K562 (cell line): ENCODE results near the gene FN3KRP. TPM values are rescaled to one million over a fixed set of nuclear protein-coding genes. Genes with fewer than 3 reads are reported as not detected.

ENCODE experiments used
- ARID2 ChIP-seq: fragments of 450-650 bp; IDR thresholded peaks from 2 replicates; pipeline ENCODE4 v1.6.1; 2017; ENCODE audit warnings: antibody characterized with exemption, mild to moderate bottlenecking
- BACH1 ChIP-seq: fragments of 200-800 bp; sonication (Bioruptor generic); IDR thresholded peaks from 2 replicates; pipeline ENCODE4 v1.6.1; 2016; ENCODE audit warnings: missing genetic modification characterization, missing compliant biosample characterization
- EGR1 ChIP-seq: fragments of 450-650 bp; conservative IDR thresholded peaks from 2 replicates; pipeline ENCODE4 v1.6.1; 2017; ENCODE audit warnings: mild to moderate bottlenecking
- ERF ChIP-seq: fragments of 450-650 bp; formaldehyde crosslinking; IDR thresholded peaks from 2 replicates; pipeline ENCODE4 v1.4.0; 2020; ENCODE audit warnings: mild to moderate bottlenecking, mixed read lengths
- POLR2B ChIP-seq: fragments of 450-650 bp; IDR thresholded peaks from 2 replicates; pipeline ENCODE4 v1.6.1; 2018; ENCODE audit warnings: low read depth; ENCODE audit not compliant: partially characterized antibody
- PTRF ChIP-seq: fragments of 450-650 bp; IDR thresholded peaks from 2 replicates; pipeline ENCODE4 v1.6.1; 2016; ENCODE audit warnings: mild to moderate bottlenecking, missing genetic modification characterization, missing compliant biosample characterization
- RFX7 ChIP-seq: fragments of 250-450 bp; sonication (Bioruptor Pico); IDR thresholded peaks from 2 replicates; pipeline ENCODE4 v1.5.1; 2021; ENCODE audit warnings: mild to moderate bottlenecking
- TARDBP ChIP-seq: fragments of 450-650 bp; IDR thresholded peaks from 2 replicates; pipeline ENCODE4 v1.6.1; 2016
- TBP ChIP-seq: optimal IDR thresholded peaks from 2 replicates; pipeline ENCODE3; 2011; ENCODE audit warnings: low read depth, low read length, improper control_type of control experiment
- TOE1 ChIP-seq, 2 experiments: fragments of 450-650 bp in 1 of 2; sonication (generic) in 1 of 2; formaldehyde crosslinking in 1 of 2; IDR thresholded peaks; 2 replicates each; pipeline versions ENCODE4 v1.7.1 to v1.8.0; 2016 to 2022; ENCODE audit warnings: borderline replicate concordance in 2 of 2, mild to moderate bottlenecking in 2 of 2, antibody characterized with exemption in 1 of 2, inconsistent platforms in 1 of 2, low read depth in 1 of 2, missing genetic modification reagents in 1 of 2, moderate library complexity in 1 of 2
- ZFX ChIP-seq: sonication (generic); formaldehyde crosslinking; IDR thresholded peaks from 2 replicates; pipeline ENCODE4 v1.8.0; 2022; ENCODE audit warnings: mild to moderate bottlenecking, missing genetic modification reagents, moderate library complexity
- polyA plus RNA-seq, 8 experiments: library from polyadenylated mRNA; depleted of rRNA in 4 of 8; stranded (reverse) in 5 of 8; unstranded in 3 of 8; fragments of >200 nt; fragmentation: Nextera tagmentation in 2 of 8; fragmentation: Illumina TruSeq in 1 of 8; extraction: Ambion mirVana in 2 of 8; extraction: Trizol in 1 of 8; gene quantifications; 2 replicates each; pipeline versions ENCODE4 v1.2.1 to v1.2.3, GENCODE V29; 2011 to 2014; ENCODE audit warnings: inconsistent platforms in 1 of 8, missing spikeins in 1 of 8
- total RNA-seq, 7 experiments: library from RNA; depleted of rRNA in 6 of 7; stranded (reverse); fragments of >200 nt in 6 of 7; fragmentation: Illumina TruSeq in 2 of 7; extraction: Trizol in 2 of 7; gene quantifications; 2 replicates each; pipeline versions ENCODE4 v1.2.1 to v1.2.3, GENCODE V29; 2011 to 2021; ENCODE audit warnings: low replicate concordance in 1 of 7
- TF ChIP-seq, protein P1 (sequence below), 2 experiments: fragments of 450-650 bp; formaldehyde crosslinking in 1 of 2; IDR thresholded peaks; 2 replicates each; pipeline versions ENCODE4 v1.4.0 to v1.6.1; 2014 to 2020; ENCODE audit warnings: mild to moderate bottlenecking in 2 of 2, borderline replicate concordance in 1 of 2, low read depth in 1 of 2
- TF ChIP-seq, protein P2 (sequence below): fragments of 250-450 bp; sonication (Bioruptor Pico); IDR thresholded peaks from 2 replicates; pipeline ENCODE4 v1.4.0; 2020; ENCODE audit warnings: mild to moderate bottlenecking
- TF ChIP-seq, protein P3 (sequence below), 2 experiments: fragments of 450-650 bp; conservative IDR thresholded peaks; 2 replicates each; pipeline ENCODE4 v1.6.1; 2017; ENCODE audit warnings: mild to moderate bottlenecking in 2 of 2, moderate library complexity in 2 of 2
- TF ChIP-seq, protein P4 (sequence below): fragments of 250-450 bp; sonication (Bioruptor Pico); IDR thresholded peaks from 2 replicates; pipeline ENCODE4 v1.6.1; 2021; ENCODE audit warnings: mild to moderate bottlenecking

Gene FN3KRP
- total and polyA plus RNA-seq, 9 of the 15 experiments (the other 6 are each of a cell fraction or from before 2014, with no cell fraction given), result 2.0 to 32.1 (median 24.9) TPM

DNA sequence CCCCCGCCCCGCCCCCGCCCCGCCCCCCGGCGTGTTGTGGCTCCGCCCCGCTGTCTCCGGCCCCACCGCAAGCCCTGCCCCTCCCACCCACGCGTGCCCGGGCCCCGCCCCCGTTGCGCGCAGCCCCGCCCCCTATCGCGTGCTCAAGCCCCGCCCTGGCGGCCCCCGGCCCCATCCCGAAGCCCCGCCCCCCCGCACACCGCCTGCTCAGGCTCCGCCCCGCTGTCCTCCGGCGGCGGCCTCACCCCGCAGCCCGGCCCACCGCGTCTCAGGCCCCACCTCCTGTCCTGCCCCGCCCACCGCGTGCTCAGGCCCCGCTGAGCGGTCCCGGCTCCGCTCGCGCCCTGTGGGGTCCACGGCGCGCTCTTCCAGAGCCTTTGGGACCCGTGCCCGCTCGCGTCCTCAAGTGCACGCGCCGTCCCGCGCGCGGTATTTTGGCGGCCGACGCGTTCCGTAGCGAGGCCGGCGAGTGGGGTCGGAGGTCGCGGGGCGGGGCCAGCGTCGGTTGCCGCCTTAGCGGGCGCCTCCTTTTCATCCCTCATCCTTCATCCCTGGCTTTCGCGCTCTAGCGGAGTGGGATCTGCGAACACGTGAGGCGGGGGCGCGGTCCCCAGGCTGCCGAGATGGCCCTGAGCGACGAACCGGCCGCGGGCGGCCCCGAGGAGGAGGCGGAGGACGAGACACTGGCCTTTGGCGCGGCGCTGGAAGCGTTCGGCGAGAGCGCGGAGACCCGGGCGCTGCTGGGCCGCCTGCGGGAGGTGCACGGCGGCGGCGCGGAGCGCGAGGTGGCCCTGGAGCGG, 35.3 kb downstream of the FN3KRP start, which contains the start of gene TBCD (continued):
- peak; percentile 93 for TF ChIP-seq TOE1 (IDR thresholded peaks at IDR 0.05; ENCODE audit: borderline replicate concordance)
- no peak for TF ChIP-seq TOE1 (CRISPR knock-in tag; IDR thresholded peaks at IDR 0.05; ENCODE audit: borderline replicate concordance, low read depth)
- TF ChIP-seq ARID2, result no peak
- no peak for TF ChIP-seq BACH1 (tag)
- TF ChIP-seq, protein P1, sequence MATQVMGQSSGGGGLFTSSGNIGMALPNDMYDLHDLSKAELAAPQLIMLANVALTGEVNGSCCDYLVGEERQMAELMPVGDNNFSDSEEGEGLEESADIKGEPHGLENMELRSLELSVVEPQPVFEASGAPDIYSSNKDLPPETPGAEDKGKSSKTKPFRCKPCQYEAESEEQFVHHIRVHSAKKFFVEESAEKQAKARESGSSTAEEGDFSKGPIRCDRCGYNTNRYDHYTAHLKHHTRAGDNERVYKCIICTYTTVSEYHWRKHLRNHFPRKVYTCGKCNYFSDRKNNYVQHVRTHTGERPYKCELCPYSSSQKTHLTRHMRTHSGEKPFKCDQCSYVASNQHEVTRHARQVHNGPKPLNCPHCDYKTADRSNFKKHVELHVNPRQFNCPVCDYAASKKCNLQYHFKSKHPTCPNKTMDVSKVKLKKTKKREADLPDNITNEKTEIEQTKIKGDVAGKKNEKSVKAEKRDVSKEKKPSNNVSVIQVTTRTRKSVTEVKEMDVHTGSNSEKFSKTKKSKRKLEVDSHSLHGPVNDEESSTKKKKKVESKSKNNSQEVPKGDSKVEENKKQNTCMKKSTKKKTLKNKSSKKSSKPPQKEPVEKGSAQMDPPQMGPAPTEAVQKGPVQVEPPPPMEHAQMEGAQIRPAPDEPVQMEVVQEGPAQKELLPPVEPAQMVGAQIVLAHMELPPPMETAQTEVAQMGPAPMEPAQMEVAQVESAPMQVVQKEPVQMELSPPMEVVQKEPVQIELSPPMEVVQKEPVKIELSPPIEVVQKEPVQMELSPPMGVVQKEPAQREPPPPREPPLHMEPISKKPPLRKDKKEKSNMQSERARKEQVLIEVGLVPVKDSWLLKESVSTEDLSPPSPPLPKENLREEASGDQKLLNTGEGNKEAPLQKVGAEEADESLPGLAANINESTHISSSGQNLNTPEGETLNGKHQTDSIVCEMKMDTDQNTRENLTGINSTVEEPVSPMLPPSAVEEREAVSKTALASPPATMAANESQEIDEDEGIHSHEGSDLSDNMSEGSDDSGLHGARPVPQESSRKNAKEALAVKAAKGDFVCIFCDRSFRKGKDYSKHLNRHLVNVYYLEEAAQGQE (IDR thresholded peaks at IDR 0.05; ENCODE audit: borderline replicate concordance), result 0 out of 2 replicates have a peak, but pooled peaks have one; percentile 23
- TF ChIP-seq, protein P1 (CRISPR knock-in tag; IDR thresholded peaks at IDR 0.05; ENCODE audit: low read depth), result peak; percentile 59; the same call in 1 of the 2 replicates
- no peak for TF ChIP-seq ERF
- no peak for TF ChIP-seq TBP
- peak; percentile 26 for TF ChIP-seq POLR2B
- TF ChIP-seq EGR1, result peak; percentile 69
- TF ChIP-seq PTRF (tag), result no peak
- TF ChIP-seq, protein P2, sequence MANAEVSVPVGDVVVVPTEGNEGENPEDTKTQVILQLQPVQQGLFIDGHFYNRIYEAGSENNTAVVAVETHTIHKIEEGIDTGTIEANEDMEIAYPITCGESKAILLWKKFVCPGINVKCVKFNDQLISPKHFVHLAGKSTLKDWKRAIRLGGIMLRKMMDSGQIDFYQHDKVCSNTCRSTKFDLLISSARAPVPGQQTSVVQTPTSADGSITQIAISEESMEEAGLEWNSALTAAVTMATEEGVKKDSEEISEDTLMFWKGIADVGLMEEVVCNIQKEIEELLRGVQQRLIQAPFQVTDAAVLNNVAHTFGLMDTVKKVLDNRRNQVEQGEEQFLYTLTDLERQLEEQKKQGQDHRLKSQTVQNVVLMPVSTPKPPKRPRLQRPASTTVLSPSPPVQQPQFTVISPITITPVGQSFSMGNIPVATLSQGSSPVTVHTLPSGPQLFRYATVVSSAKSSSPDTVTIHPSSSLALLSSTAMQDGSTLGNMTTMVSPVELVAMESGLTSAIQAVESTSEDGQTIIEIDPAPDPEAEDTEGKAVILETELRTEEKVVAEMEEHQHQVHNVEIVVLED, result peak; percentile 75
- TF ChIP-seq, protein P3, sequence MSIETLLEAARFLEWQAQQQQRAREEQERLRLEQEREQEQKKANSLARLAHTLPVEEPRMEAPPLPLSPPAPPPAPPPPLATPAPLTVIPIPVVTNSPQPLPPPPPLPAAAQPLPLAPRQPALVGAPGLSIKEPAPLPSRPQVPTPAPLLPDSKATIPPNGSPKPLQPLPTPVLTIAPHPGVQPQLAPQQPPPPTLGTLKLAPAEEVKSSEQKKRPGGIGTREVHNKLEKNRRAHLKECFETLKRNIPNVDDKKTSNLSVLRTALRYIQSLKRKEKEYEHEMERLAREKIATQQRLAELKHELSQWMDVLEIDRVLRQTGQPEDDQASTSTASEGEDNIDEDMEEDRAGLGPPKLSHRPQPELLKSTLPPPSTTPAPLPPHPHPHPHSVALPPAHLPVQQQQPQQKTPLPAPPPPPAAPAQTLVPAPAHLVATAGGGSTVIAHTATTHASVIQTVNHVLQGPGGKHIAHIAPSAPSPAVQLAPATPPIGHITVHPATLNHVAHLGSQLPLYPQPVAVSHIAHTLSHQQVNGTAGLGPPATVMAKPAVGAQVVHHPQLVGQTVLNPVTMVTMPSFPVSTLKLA (conservative IDR thresholded peaks at IDR 0.05), result peak; percentile 91 to 96
- TF ChIP-seq, protein P4, sequence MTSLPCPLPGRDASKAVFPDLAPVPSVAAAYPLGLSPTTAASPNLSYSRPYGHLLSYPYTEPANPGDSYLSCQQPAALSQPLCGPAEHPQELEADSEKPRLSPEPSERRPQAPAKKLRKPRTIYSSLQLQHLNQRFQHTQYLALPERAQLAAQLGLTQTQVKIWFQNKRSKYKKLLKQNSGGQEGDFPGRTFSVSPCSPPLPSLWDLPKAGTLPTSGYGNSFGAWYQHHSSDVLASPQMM (CRISPR knock-in tag), result no peak
- TF ChIP-seq RFX7 (CRISPR knock-in tag), result no peak
- peak; percentile 72 for TF ChIP-seq ZFX
- peak; percentile 96 for TF ChIP-seq TARDBP
